Measurements from ENCODE around the gene PSEN2.

Gene PSEN2

GRCh38 chr1:226887006-226887405 is 16.6 kb downstream of the PSEN2 start:
- DNase-seq: no peak

GRCh38 chr1:226888021-226888420 is 17.6 kb downstream of the PSEN2 start:
- no peak for DNase-seq

- DNase-seq: no peak
Observed at GRCh38 chr1:226888816-226889215, 18.4 kb downstream of the PSEN2 start.

GRCh38 chr1:226889616-226890330 is 19.4 kb downstream of the PSEN2 start:
- DNase-seq: no peak

- DNase-seq: no peak
Observed at GRCh38 chr1:226890331-226891108, 20.1 kb downstream of the PSEN2 start.

- no peak for DNase-seq
Observed at GRCh38 chr1:226891346-226891745, 20.9 kb downstream of the PSEN2 start.

- DNase-seq: no peak
Observed at GRCh38 chr1:226891846-226892523, 21.6 kb downstream of the PSEN2 start.

- no peak for DNase-seq
Observed at GRCh38 chr1:226892524-226892875, 22.1 kb downstream of the PSEN2 start.

GRCh38 chr1:226893936-226894335 is 23.5 kb downstream of the PSEN2 start:
- no peak for DNase-seq

- DNase-seq: no peak
Observed at GRCh38 chr1:226894826-226895225, 24.4 kb downstream of the PSEN2 start.

- no peak for DNase-seq
Observed at GRCh38 chr1:226895644-226896043, 25.2 kb downstream of the PSEN2 start.

GRCh38 chr1:226898246-226898645 is 27.8 kb downstream of the PSEN2 start:
- no peak for DNase-seq

- no peak for DNase-seq
Observed at GRCh38 chr1:226901421-226901820, 31.0 kb downstream of the PSEN2 start.

- no peak for DNase-seq
Observed at GRCh38 chr1:226902601-226903000, 32.2 kb downstream of the PSEN2 start.

GRCh38 chr1:226903819-226904716 is 33.7 kb downstream of the PSEN2 start:
- DNase-seq: no peak

- DNase-seq: no peak
Observed at GRCh38 chr1:226904772-226905171, 34.4 kb downstream of the PSEN2 start.

GRCh38 chr1:226908419-226908818 is 38.0 kb downstream of the PSEN2 start:
- no peak for DNase-seq

GRCh38 chr1:226908913-226909312 is 38.5 kb downstream of the PSEN2 start:
- no peak for DNase-seq

- DNase-seq: no peak
Observed at GRCh38 chr1:226912587-226913176, 42.3 kb downstream of the PSEN2 start.

- DNase-seq: no peak
Observed at GRCh38 chr1:226915672-226915995, 45.2 kb downstream of the PSEN2 start.

GRCh38 chr1:226916497-226916896 is 46.1 kb downstream of the PSEN2 start:
- DNase-seq: no peak

GRCh38 chr1:226919587-226919986 is 49.2 kb downstream of the PSEN2 start:
- DNase-seq: no peak

- no peak for DNase-seq
Observed at GRCh38 chr1:226919995-226920394, 49.6 kb downstream of the PSEN2 start.
